Gastroesophageal sphincter (tissue), 4 donors: ENCODE results near the gene DNAH10. TPM values are rescaled to one million over a fixed set of nuclear protein-coding genes. Genes with fewer than 3 reads are reported as not detected.
"Not testable (repeated sequence)": the region's sequence is repeated elsewhere in the genome, so short reads cannot be mapped to it uniquely, and the experiment has no call there.

Source experiments
- ATAC-seq: fragments of 150-250 bp; one replicate; pipeline ENCODE4 v1.9.1; 2016; ENCODE audit warnings: mild to moderate bottlenecking, moderate library complexity
- H3K27ac ChIP-seq, 4 donors: fragments of 200-600 bp; sonication (generic) in 3 of 4; 1 replicate in 3 of 4; 2 replicates in 1 of 4; pipeline ENCODE4 v1.5.1; 2016 to 2019
- H3K27me3 ChIP-seq: fragments of 200-600 bp; sonication (generic); one replicate; pipeline ENCODE4 v1.5.1; 2019
- H3K36me3 ChIP-seq, 2 donors: fragments of 200-600 bp; sonication (generic); one replicate each; pipeline ENCODE4 v1.5.1; 2019; ENCODE audit warnings: control low read depth in 1 of 2
- H3K4me1 ChIP-seq, 3 donors: fragments of 200-600 bp; sonication (generic); 1 replicate in 2 of 3; 2 replicates in 1 of 3; pipeline ENCODE4 v1.5.1; 2016 to 2019; ENCODE audit warnings: control low read depth in 2 of 3
- H3K4me3 ChIP-seq, 2 donors: fragments of 200-600 bp; sonication (generic); one replicate each; pipeline ENCODE4 v1.5.1; 2019; ENCODE audit warnings: mild to moderate bottlenecking in 1 of 2, moderate library complexity in 1 of 2
- H3K9me3 ChIP-seq, 3 donors: fragments of 200-600 bp; sonication (generic); one replicate each; pipeline ENCODE4 v1.5.1; 2017 to 2019; ENCODE audit warnings: control low read depth in 2 of 3
- CTCF ChIP-seq, 4 experiments: fragments of 200-600 bp in 2 of 4; fragments of 450-650 bp in 2 of 4; sonication (generic) in 1 of 4; IDR thresholded peaks; one replicate each; pipeline ENCODE4 v1.5.1; 2017 to 2019; ENCODE audit warnings: antibody characterized with exemption in 4 of 4, mild to moderate bottlenecking in 2 of 4, moderate library complexity in 2 of 4
- EP300 ChIP-seq: sonication (generic); formaldehyde crosslinking; IDR thresholded peaks from one replicate; pipeline ENCODE4 v1.6.1; 2017; ENCODE audit warnings: antibody characterized with exemption, mild to moderate bottlenecking
- POLR2A ChIP-seq, 2 donors: fragments of 450-650 bp; IDR thresholded peaks; one replicate each; pipeline ENCODE4 v1.6.1; 2017; ENCODE audit warnings: antibody characterized with exemption in 2 of 2, mild to moderate bottlenecking in 2 of 2, moderate library complexity in 1 of 2
- POLR2AphosphoS5 ChIP-seq: sonication (generic); formaldehyde crosslinking; IDR thresholded peaks from one replicate; pipeline ENCODE4 v1.6.1; 2017; ENCODE audit warnings: antibody characterized with exemption
- WGBS, 2 donors: methylation state at CpG; one replicate each; pipeline ENCODE4 v1.1.5; 2018; ENCODE audit warnings: low coverage in 1 of 2; 5-methylcytosine and 5-hydroxymethylcytosine counted together
- total RNA-seq, 4 donors: library from RNA; depleted of rRNA; stranded (reverse); fragments of >200 nt; gene quantifications; one replicate each; pipeline ENCODE4 v1.1.0, GENCODE V29; 2016

DNAH10 gene
- total RNA-seq, 4 donors from 2014 or later, result not detected

GRCh38 chr12:123944696-123945095 is 182.6 kb downstream of the DNAH10 start:
- Histone ChIP-seq H3K4me1 (peaks cover 0 to 18% (median 0%) of the 10 kb centered on the region in 3 donors), H3K27ac (no peak overlapping the region), H3K36me3 (peaks cover 0 to 63% of the 10 kb centered on the region in 2 donors), H3K27me3 (no peaks in the 10 kb centered on the region), H3K4me3 (no peak overlapping the region), H3K9me3 (no peaks in the 10 kb centered on the region)
- WGBS, 2 donors, result 84 to 90% methylated on average over 4 to 10 of the region's 10 CpGs
- no peak for TF ChIP-seq CTCF (IDR thresholded peaks at IDR 0.05)
- TF ChIP-seq POLR2A (IDR thresholded peaks at IDR 0.05), result no peak
- TF ChIP-seq EP300, result no peak
- no peak for TF ChIP-seq POLR2AphosphoS5
- no peak for ATAC-seq

- no peak for TF ChIP-seq POLR2A (IDR thresholded peaks at IDR 0.05)
- no peak for TF ChIP-seq POLR2AphosphoS5
- no peak for TF ChIP-seq EP300
- H3K27me3 ChIP-seq, result no peaks in the 10 kb centered on the region
- no peaks in the 10 kb centered on the region for H3K9me3 ChIP-seq
- H3K4me3 ChIP-seq, result no peak overlapping the region
- no peak for ATAC-seq
- H3K4me1 ChIP-seq, result peaks cover 0 to 26% (median 0%) of the 10 kb centered on the region in 3 donors
- WGBS, 2 donors, result 75 to 79% methylated on average over 6 to 10 of the region's 25 CpGs
- peaks cover 0 to 57% of the 10 kb centered on the region in 2 donors for H3K36me3 ChIP-seq
- H3K27ac ChIP-seq, result no peak overlapping the region
Observed at GRCh38 chr12:123945287-123946151, 183.4 kb downstream of the DNAH10 start.

- TF ChIP-seq POLR2AphosphoS5, result no peak
- TF ChIP-seq CTCF (IDR thresholded peaks at IDR 0.05), result no peak
- no peak for TF ChIP-seq POLR2A (IDR thresholded peaks at IDR 0.05)
- peaks cover 0 to 32% (median 0%) of the 10 kb centered on the region in 3 donors for H3K4me1 ChIP-seq
- H3K9me3 ChIP-seq, result no peaks in the 10 kb centered on the region
- no peak overlapping the region for H3K27ac ChIP-seq
- peaks cover 0 to 51% of the 10 kb centered on the region in 2 donors for H3K36me3 ChIP-seq
- H3K27me3 ChIP-seq, result no peaks in the 10 kb centered on the region
- no peak overlapping the region for H3K4me3 ChIP-seq
- 78 to 90% methylated on average over 8 of the region's 8 CpGs for WGBS, 2 donors
- no peak for ATAC-seq
Observed at GRCh38 chr12:123946152-123946515, 184.0 kb downstream of the DNAH10 start.

GRCh38 chr12:123946516-123947505 is 184.7 kb downstream of the DNAH10 start:
- WGBS, 2 donors, result 97 to 100% methylated on average over 3 to 7 of the region's 35 CpGs
- Histone ChIP-seq H3K36me3 (peaks cover 0 to 44% of the 10 kb centered on the region in 2 donors), H3K4me1 (peaks cover 0 to 38% (median 0%) of the 10 kb centered on the region in 3 donors)
- H3K27ac ChIP-seq, ATAC-seq, H3K27me3 ChIP-seq, H3K4me3 ChIP-seq, H3K9me3 ChIP-seq: not testable (repeated sequence)

- H3K4me3 ChIP-seq, H3K9me3 ChIP-seq, H3K27ac ChIP-seq, ATAC-seq, H3K27me3 ChIP-seq: not testable (repeated sequence)
- H3K36me3 ChIP-seq, result peaks cover 0 to 37% of the 10 kb centered on the region in 2 donors
- H3K4me1 ChIP-seq, result peaks cover 0 to 45% (median 0%) of the 10 kb centered on the region in 3 donors
- WGBS, 2 donors, result 89 to 92% methylated on average over 2 to 5 of the region's 7 CpGs
Observed at GRCh38 chr12:123947531-123947930, 185.4 kb downstream of the DNAH10 start.

GRCh38 chr12:123948401-123948795 is 186.3 kb downstream of the DNAH10 start:
- peaks cover 0 to 28% of the 10 kb centered on the region in 2 donors for H3K36me3 ChIP-seq
- TF ChIP-seq POLR2AphosphoS5 (no peak), POLR2A (IDR thresholded peaks at IDR 0.05) (no peak), CTCF (IDR thresholded peaks at IDR 0.05) (no peak), EP300 (no peak)
- no peak for ATAC-seq
- H3K4me1 ChIP-seq, result peaks cover 0 to 45% (median 0%) of the 10 kb centered on the region in 3 donors
- no peaks in the 10 kb centered on the region for H3K9me3 ChIP-seq
- no peak overlapping the region for H3K4me3 ChIP-seq
- H3K27ac ChIP-seq, result no peak overlapping the region
- no peaks in the 10 kb centered on the region for H3K27me3 ChIP-seq
- WGBS, 2 donors, result 82 to 92% methylated on average over 3 to 4 of the region's 11 CpGs
